Liver (tissue), 9 donors: ENCODE results near the gene GRID1. TPM values are rescaled to one million over a fixed set of nuclear protein-coding genes. Genes with fewer than 3 reads are reported as not detected.

Experiments used
- DNase-seq: peaks from one replicate; pipeline ENCODE4 v3.0.0-alpha.2; 2017; ENCODE audit warnings: low spot score
- H3K27ac ChIP-seq, 2 donors: one replicate each; pipeline ENCODE4 v1.7.0; 2013; ENCODE audit warnings: inconsistent platforms in 2 of 2, low read length in 2 of 2, control low read depth in 1 of 2, low read depth in 1 of 2, mild to moderate bottlenecking in 1 of 2
- H3K27me3 ChIP-seq, 4 donors: one replicate each; pipeline versions ENCODE4 v1.6.1 to v1.7.0; 2013; ENCODE audit warnings: low read length in 3 of 4, inconsistent platforms in 1 of 4, mild to moderate bottlenecking in 1 of 4, moderate library complexity in 1 of 4; ENCODE audit not compliant: control insufficient read depth in 4 of 4, insufficient read depth in 4 of 4
- H3K36me3 ChIP-seq, 4 donors: one replicate each; pipeline versions ENCODE4 v1.6.1 to v1.7.0; 2013; ENCODE audit warnings: low read length in 3 of 4, mild to moderate bottlenecking in 3 of 4, low read depth in 1 of 4, moderate library complexity in 1 of 4; ENCODE audit not compliant: control insufficient read depth in 4 of 4, insufficient read depth in 3 of 4
- H3K4me1 ChIP-seq, 4 donors: one replicate each; pipeline versions ENCODE4 v1.6.1 to v1.7.0; 2013; ENCODE audit warnings: low read length in 3 of 4, mild to moderate bottlenecking in 3 of 4, moderate library complexity in 1 of 4; ENCODE audit not compliant: control insufficient read depth in 4 of 4, insufficient read depth in 4 of 4
- H3K4me3 ChIP-seq, 3 donors: one replicate each; pipeline versions ENCODE4 v1.6.1 to v1.7.0; 2013; ENCODE audit warnings: low read length in 3 of 3, control low read depth in 1 of 3, low read depth in 1 of 3, mild to moderate bottlenecking in 1 of 3
- H3K9ac ChIP-seq, 2 donors: one replicate each; pipeline ENCODE4 v1.7.0; 2013; ENCODE audit warnings: low read length in 2 of 2, mild to moderate bottlenecking in 2 of 2, moderate library complexity in 2 of 2, control low read depth in 1 of 2, low read depth in 1 of 2
- H3K9me3 ChIP-seq, 4 donors: one replicate each; pipeline versions ENCODE4 v1.6.1 to v1.7.0; 2013; ENCODE audit warnings: low read length in 3 of 4; ENCODE audit not compliant: control insufficient read depth in 4 of 4
- ATF3 ChIP-seq: IDR thresholded peaks from 2 replicates; pipeline ENCODE4 v1.6.1; 2016; ENCODE audit warnings: antibody characterized with exemption
- CTCF ChIP-seq: fragments of 150-350 bp; IDR thresholded peaks from 2 replicates; pipeline ENCODE4 v1.5.1; 2017; ENCODE audit warnings: improper control_type of control experiment, low read depth, low read length; ENCODE audit not compliant: missing input control
- EGR1 ChIP-seq, 2 donors: IDR thresholded peaks; 2 replicates each; pipeline ENCODE4 v1.6.1; 2016 to 2018; ENCODE audit warnings: antibody characterized with exemption in 2 of 2, low read depth in 2 of 2
- FOXA1 ChIP-seq: IDR thresholded peaks from 2 replicates; pipeline ENCODE4 v1.6.1; 2016; ENCODE audit warnings: antibody characterized with exemption
- HNF4A ChIP-seq, 2 donors: conservative IDR thresholded peaks; 2 replicates each; pipeline ENCODE4 v1.6.1; 2016; ENCODE audit warnings: antibody characterized with exemption in 2 of 2, mild to moderate bottlenecking in 2 of 2
- JUND ChIP-seq, 2 donors: IDR thresholded peaks; 2 replicates each; pipeline ENCODE4 v1.6.1; 2016; ENCODE audit warnings: antibody characterized with exemption in 2 of 2
- RAD21 ChIP-seq, 2 donors: IDR thresholded peaks; 2 replicates each; pipeline ENCODE4 v1.6.1; 2016; ENCODE audit warnings: antibody characterized with exemption in 2 of 2, mild to moderate bottlenecking in 2 of 2
- RXRA ChIP-seq, 2 donors: IDR thresholded peaks; 2 replicates each; pipeline ENCODE4 v1.6.1; 2017 to 2018; ENCODE audit warnings: antibody characterized with exemption in 2 of 2, mild to moderate bottlenecking in 1 of 2
- SP1 ChIP-seq: IDR thresholded peaks from 2 replicates; pipeline ENCODE4 v1.6.1; 2018; ENCODE audit warnings: antibody characterized with exemption, mild to moderate bottlenecking
- YY1 ChIP-seq: IDR thresholded peaks from 2 replicates; pipeline ENCODE4 v1.6.1; 2016; ENCODE audit warnings: antibody characterized with exemption, mild to moderate bottlenecking
- ZBTB33 ChIP-seq: IDR thresholded peaks from 2 replicates; pipeline ENCODE4 v1.6.1; 2016; ENCODE audit warnings: antibody characterized with exemption
- WGBS: extraction: QIAGEN DNeasy Blood & Tissue Kit; methylation state at CpG from one replicate; pipeline ENCODE4 v1.1.7; 2013; 5-methylcytosine and 5-hydroxymethylcytosine counted together
- polyA plus RNA-seq, 2 donors: library from polyadenylated mRNA; stranded (reverse) in 1 of 2; unstranded in 1 of 2; fragments of 200-250 nt in 1 of 2; fragments of >200 nt in 1 of 2; fragmentation: Nextera tagmentation in 1 of 2; extraction: Ambion mirVana in 1 of 2; gene quantifications; one replicate each; pipeline versions ENCODE4 v1.2.1 to v1.2.3, GENCODE V29; 2013 to 2015
- total RNA-seq, 2 donors: library from RNA; depleted of rRNA; stranded (reverse); fragments of >200 nt; gene quantifications; one replicate each; pipeline ENCODE4 v1.2.3, GENCODE V29; 2014
- TF ChIP-seq, protein P1 (sequence below): IDR thresholded peaks from 2 replicates; pipeline ENCODE4 v1.6.1; 2016; ENCODE audit warnings: antibody characterized with exemption, mild to moderate bottlenecking
- donor health status: healthy.
- donor health status: healthy.
- donor health status: healthy.
- donor health status: healthy.
- donor health status: healthy.

The GRID1 gene
- total and polyA plus RNA-seq, 4 donors: 0.09 to 0.17 (median 0.14) TPM; not detected in 1

DNA sequence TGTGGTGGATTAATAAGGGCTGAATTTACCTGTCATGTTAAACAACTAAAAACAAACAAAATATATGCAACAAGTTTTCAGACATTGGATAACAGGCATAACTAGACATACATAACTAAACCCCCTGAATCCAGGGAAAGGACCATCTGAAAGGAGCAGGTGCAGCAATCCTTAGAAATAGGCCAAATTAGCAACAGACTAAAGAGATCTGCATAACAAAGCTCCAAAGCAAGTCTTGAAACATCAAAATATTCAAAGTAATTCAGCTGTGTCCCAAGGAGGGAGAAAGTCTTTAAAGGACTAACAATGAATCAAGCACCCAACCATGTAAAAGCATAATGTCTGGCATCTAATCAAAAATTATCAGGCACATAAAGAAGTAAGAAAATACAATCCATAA is 475.1 kb downstream of the GRID1 start:
- H3K4me1 ChIP-seq: no peaks in the 10 kb centered on the region
- H3K4me3 ChIP-seq: no peak overlapping the region
- no peak overlapping the region for H3K9ac ChIP-seq
- no peaks in the 10 kb centered on the region for H3K36me3 ChIP-seq
- no peaks in the 10 kb centered on the region for H3K9me3 ChIP-seq
- no peaks in the 10 kb centered on the region for H3K27me3 ChIP-seq
- no peak for DNase-seq
- no peak overlapping the region for H3K27ac ChIP-seq
- TF ChIP-seq RAD21 (IDR thresholded peaks at IDR 0.05) (no peak), ATF3 (no peak), CTCF (no peak), EGR1 (IDR thresholded peaks at IDR 0.05; ENCODE audit: low read depth in 2 of 2) (no peak), ZBTB33 (no peak), FOXA1 (no peak), SP1 (no peak), JUND (IDR thresholded peaks at IDR 0.05) (no peak), RXRA (IDR thresholded peaks at IDR 0.05) (no peak), YY1 (no peak)
- TF ChIP-seq, protein P1, sequence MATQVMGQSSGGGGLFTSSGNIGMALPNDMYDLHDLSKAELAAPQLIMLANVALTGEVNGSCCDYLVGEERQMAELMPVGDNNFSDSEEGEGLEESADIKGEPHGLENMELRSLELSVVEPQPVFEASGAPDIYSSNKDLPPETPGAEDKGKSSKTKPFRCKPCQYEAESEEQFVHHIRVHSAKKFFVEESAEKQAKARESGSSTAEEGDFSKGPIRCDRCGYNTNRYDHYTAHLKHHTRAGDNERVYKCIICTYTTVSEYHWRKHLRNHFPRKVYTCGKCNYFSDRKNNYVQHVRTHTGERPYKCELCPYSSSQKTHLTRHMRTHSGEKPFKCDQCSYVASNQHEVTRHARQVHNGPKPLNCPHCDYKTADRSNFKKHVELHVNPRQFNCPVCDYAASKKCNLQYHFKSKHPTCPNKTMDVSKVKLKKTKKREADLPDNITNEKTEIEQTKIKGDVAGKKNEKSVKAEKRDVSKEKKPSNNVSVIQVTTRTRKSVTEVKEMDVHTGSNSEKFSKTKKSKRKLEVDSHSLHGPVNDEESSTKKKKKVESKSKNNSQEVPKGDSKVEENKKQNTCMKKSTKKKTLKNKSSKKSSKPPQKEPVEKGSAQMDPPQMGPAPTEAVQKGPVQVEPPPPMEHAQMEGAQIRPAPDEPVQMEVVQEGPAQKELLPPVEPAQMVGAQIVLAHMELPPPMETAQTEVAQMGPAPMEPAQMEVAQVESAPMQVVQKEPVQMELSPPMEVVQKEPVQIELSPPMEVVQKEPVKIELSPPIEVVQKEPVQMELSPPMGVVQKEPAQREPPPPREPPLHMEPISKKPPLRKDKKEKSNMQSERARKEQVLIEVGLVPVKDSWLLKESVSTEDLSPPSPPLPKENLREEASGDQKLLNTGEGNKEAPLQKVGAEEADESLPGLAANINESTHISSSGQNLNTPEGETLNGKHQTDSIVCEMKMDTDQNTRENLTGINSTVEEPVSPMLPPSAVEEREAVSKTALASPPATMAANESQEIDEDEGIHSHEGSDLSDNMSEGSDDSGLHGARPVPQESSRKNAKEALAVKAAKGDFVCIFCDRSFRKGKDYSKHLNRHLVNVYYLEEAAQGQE: no peak

- no peaks in the 10 kb centered on the region for H3K36me3 ChIP-seq
- 86% methylated on average over 2 of the region's 2 CpGs for WGBS
- DNase-seq: no peak
Observed at GRCh38 chr10:85888559-85888958, 478.0 kb downstream of the GRID1 start.

More at GRCh38 chr10:85888559-85888958, 478.0 kb downstream of the GRID1 start:
- H3K27me3 ChIP-seq: no peaks in the 10 kb centered on the region
- no peak overlapping the region for H3K27ac ChIP-seq
- no peaks in the 10 kb centered on the region for H3K9me3 ChIP-seq
- H3K4me3 ChIP-seq: no peak overlapping the region
- no peak overlapping the region for H3K9ac ChIP-seq
- H3K4me1 ChIP-seq: no peaks in the 10 kb centered on the region
- no peak for TF ChIP-seq EGR1 (IDR thresholded peaks at IDR 0.05; ENCODE audit: low read depth in 2 of 2)
- TF ChIP-seq HNF4A (conservative IDR thresholded peaks at IDR 0.05): no peak
